KMS-11 (cell line): ENCODE results near the gene RPS28.

Experiments
- H2AFZ ChIP-seq: fragments of 200-600 bp; sonication (generic); 2 replicates; pipeline ENCODE4 v1.6.1; 2016; ENCODE audit warnings: antibody characterized with exemption, mixed run types, low read depth
- H3K27ac ChIP-seq: fragments of 200-600 bp; sonication (generic); 2 replicates; pipeline ENCODE4 v1.6.1; 2016; ENCODE audit warnings: mild to moderate bottlenecking, mixed run types
- H3K27me3 ChIP-seq: fragments of 200-600 bp; sonication (generic); 2 replicates; pipeline ENCODE4 v1.6.1; 2017; ENCODE audit warnings: mild to moderate bottlenecking, low read depth, mixed run types, moderate library complexity; ENCODE audit not compliant: insufficient read depth
- H3K36me3 ChIP-seq: fragments of 200-600 bp; sonication (generic); 2 replicates; pipeline ENCODE4 v1.6.1; 2017; ENCODE audit warnings: mild to moderate bottlenecking, mixed run types; ENCODE audit not compliant: insufficient read depth
- H3K4me1 ChIP-seq: fragments of 200-600 bp; sonication (generic); 2 replicates; pipeline ENCODE4 v1.6.1; 2016; ENCODE audit warnings: mild to moderate bottlenecking, low read depth, mixed run types; ENCODE audit not compliant: poor library complexity, severe bottlenecking
- H3K4me2 ChIP-seq: fragments of 200-600 bp; sonication (generic); 2 replicates; pipeline ENCODE4 v1.7.0; 2016; ENCODE audit warnings: mild to moderate bottlenecking, mixed run types
- H3K4me3 ChIP-seq: fragments of 200-600 bp; sonication (generic); IDR thresholded peaks from 2 replicates; pipeline ENCODE4 v1.6.1; 2017; ENCODE audit warnings: low read depth, low read length, mixed read lengths; ENCODE audit not compliant: insufficient read depth
- H3K79me2 ChIP-seq: fragments of 200-600 bp; sonication (generic); 2 replicates; pipeline ENCODE4 v1.6.1; 2016; ENCODE audit warnings: low read depth, mixed run types; ENCODE audit not compliant: insufficient read depth
- H3K9ac ChIP-seq: fragments of 200-600 bp; sonication (generic); 2 replicates; pipeline ENCODE4 v1.6.1; 2016; ENCODE audit warnings: mild to moderate bottlenecking, mixed run types
- H4K20me1 ChIP-seq: fragments of 200-600 bp; sonication (generic); 2 replicates; pipeline ENCODE4 v1.6.1; 2016; ENCODE audit warnings: mild to moderate bottlenecking, mixed run types; ENCODE audit not compliant: insufficient read depth
- TF ChIP-seq, protein P1 (sequence below): fragments of 200-600 bp; sonication (generic); conservative IDR thresholded peaks from 2 replicates; pipeline ENCODE4 v1.6.1; 2017; ENCODE audit warnings: low read depth, mild to moderate bottlenecking, antibody characterized with exemption, low read length, moderate library complexity, mixed read lengths

Gene RPS28

GRCh38 chr19:8304841-8305621 lies 16.3 kb upstream of the RPS28 start:
- no peak overlapping the region for H3K4me2 ChIP-seq
- no peak overlapping the region for H2AFZ ChIP-seq
- H3K27me3 ChIP-seq, result no peaks in the 10 kb centered on the region
- H3K9ac ChIP-seq, result no peak overlapping the region
- peaks cover 15% of the 10 kb centered on the region for H3K4me1 ChIP-seq
- H3K36me3 ChIP-seq, result no peaks in the 10 kb centered on the region
- no peak overlapping the region for H3K4me3 ChIP-seq
- TF ChIP-seq, protein P1, sequence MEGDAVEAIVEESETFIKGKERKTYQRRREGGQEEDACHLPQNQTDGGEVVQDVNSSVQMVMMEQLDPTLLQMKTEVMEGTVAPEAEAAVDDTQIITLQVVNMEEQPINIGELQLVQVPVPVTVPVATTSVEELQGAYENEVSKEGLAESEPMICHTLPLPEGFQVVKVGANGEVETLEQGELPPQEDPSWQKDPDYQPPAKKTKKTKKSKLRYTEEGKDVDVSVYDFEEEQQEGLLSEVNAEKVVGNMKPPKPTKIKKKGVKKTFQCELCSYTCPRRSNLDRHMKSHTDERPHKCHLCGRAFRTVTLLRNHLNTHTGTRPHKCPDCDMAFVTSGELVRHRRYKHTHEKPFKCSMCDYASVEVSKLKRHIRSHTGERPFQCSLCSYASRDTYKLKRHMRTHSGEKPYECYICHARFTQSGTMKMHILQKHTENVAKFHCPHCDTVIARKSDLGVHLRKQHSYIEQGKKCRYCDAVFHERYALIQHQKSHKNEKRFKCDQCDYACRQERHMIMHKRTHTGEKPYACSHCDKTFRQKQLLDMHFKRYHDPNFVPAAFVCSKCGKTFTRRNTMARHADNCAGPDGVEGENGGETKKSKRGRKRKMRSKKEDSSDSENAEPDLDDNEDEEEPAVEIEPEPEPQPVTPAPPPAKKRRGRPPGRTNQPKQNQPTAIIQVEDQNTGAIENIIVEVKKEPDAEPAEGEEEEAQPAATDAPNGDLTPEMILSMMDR, result no peak
- H4K20me1 ChIP-seq, result no peaks in the 10 kb centered on the region
- peaks cover 40% of the 10 kb centered on the region for H3K79me2 ChIP-seq
- no peak overlapping the region for H3K27ac ChIP-seq

DNA sequence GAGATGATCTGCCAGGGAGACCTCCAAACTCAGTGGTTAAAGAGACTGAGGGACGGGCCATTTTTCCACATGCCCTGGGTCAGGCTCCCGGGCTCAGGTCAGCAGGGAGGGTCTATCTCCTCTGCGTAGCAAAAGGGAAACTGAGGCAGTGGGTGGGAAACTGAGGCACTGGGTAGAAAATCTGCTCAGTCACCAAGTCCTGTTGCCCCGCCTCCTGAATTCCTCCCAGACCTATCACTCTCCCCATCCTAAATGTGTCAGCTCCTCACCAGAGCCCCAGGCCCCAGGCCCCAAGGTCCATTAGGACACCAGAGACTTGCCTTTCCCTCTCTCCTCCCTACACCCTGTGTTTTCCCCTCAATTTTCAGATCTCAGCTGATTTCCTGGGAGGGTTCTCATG lies 15.5 kb upstream of the RPS28 start:
- Histone ChIP-seq H3K79me2 (peaks cover 40% of the 10 kb centered on the region), H3K4me1 (peaks cover 15% of the 10 kb centered on the region)

GRCh38 chr19:8306235-8307054 lies 14.9 kb upstream of the RPS28 start:
- Histone ChIP-seq H3K4me3 (no peak overlapping the region), H3K36me3 (no peaks in the 10 kb centered on the region)

More for the DNA sequence above, 15.5 kb upstream of the RPS28 start:
- H2AFZ ChIP-seq, result no peak overlapping the region
- H3K27ac ChIP-seq, result no peak overlapping the region
- no peak overlapping the region for H3K9ac ChIP-seq
- H4K20me1 ChIP-seq, result no peaks in the 10 kb centered on the region
- TF ChIP-seq, protein P1, result no peak
- H3K36me3 ChIP-seq, result no peaks in the 10 kb centered on the region
- no peaks in the 10 kb centered on the region for H3K27me3 ChIP-seq
- H3K4me2 ChIP-seq, result no peak overlapping the region; the same call in 1 of the 2 replicates
- H3K4me3 ChIP-seq, result no peak overlapping the region

DNA sequence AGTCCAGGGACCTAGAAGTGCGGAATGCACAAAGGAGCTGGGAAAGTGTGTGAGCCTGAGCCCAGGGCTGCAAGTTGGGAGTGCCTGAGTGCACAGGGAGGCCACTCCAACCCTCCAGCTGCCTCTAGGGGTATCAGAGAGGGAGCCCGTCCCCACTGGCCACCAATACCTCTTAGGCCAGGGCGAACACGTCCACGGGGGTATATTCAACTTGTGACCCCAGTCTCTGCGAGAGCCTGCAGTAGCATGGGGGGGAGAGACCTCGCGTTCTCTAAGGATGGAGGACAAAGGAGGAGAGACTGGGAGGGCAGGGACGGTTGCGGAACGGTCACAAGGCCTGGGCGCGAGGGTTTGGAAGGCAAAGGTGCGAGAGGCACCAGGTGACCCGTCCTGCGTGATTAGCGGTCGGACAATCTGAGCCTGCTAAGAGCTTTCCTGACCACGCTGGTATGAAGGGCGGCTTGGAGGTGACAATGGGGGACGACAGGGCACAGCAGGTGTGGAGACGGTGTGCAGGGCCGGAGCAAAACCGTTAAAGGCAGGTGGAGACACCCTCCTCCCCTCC lies 13.8 kb upstream of the RPS28 start:
- no peak overlapping the region for H3K4me3 ChIP-seq
- H3K4me2 ChIP-seq, result peak overlapping the region; percentile 74
- no peaks in the 10 kb centered on the region for H4K20me1 ChIP-seq
- peaks cover 40% of the 10 kb centered on the region for H3K79me2 ChIP-seq
- H3K9ac ChIP-seq, result peak overlapping the region; percentile 89
- H3K36me3 ChIP-seq, result no peaks in the 10 kb centered on the region
- TF ChIP-seq, protein P1, result no peak
- peak overlapping the region; percentile 74; the same call in 1 of the 2 replicates for H2AFZ ChIP-seq
- H3K27me3 ChIP-seq, result no peaks in the 10 kb centered on the region
- peak overlapping the region; percentile 58 for H3K27ac ChIP-seq
- H3K4me1 ChIP-seq, result peaks cover 15% of the 10 kb centered on the region

More at GRCh38 chr19:8306235-8307054, 14.9 kb upstream of the RPS28 start:
- H3K4me2 ChIP-seq, result peak overlapping the region; percentile 74
- no peaks in the 10 kb centered on the region for H4K20me1 ChIP-seq
- TF ChIP-seq, protein P1, result no peak
- no peak overlapping the region for H2AFZ ChIP-seq
- no peaks in the 10 kb centered on the region for H3K27me3 ChIP-seq
- H3K9ac ChIP-seq, result peak overlapping the region; percentile 89; the same call in 1 of the 2 replicates
- H3K79me2 ChIP-seq, result peaks cover 40% of the 10 kb centered on the region
- H3K4me1 ChIP-seq, result peaks cover 15% of the 10 kb centered on the region
- H3K27ac ChIP-seq, result no peak overlapping the region
